Left ventricle myocardium inferior (tissue), 1 donor: ENCODE measurements around the gene ADAMTS3. TPM values are rescaled to one million over a fixed set of nuclear protein-coding genes. Genes with fewer than 3 reads are reported as not detected.

Source experiments
- DNase-seq: peaks from one replicate; pipeline ENCODE4 v3.0.0-alpha.2; 2020
- H3K27ac ChIP-seq: fragments of 200-600 bp; replicated peaks from 2 replicates; pipeline ENCODE4 v1.8.0; 2021
- H3K27me3 ChIP-seq: fragments of 200-600 bp; 2 replicates; pipeline ENCODE4 v1.8.0; 2021; ENCODE audit warnings: low read depth
- H3K36me3 ChIP-seq: fragments of 200-600 bp; 2 replicates; pipeline ENCODE4 v1.8.0; 2021
- H3K4me1 ChIP-seq: fragments of 200-600 bp; 2 replicates; pipeline ENCODE4 v1.8.0; 2021
- H3K4me3 ChIP-seq: fragments of 200-600 bp; 2 replicates; pipeline ENCODE4 v1.8.0; 2021; ENCODE audit warnings: mild to moderate bottlenecking, moderate library complexity
- H3K9me3 ChIP-seq: fragments of 200-600 bp; replicated peaks from 2 replicates; pipeline ENCODE4 v1.8.0; 2021
- CTCF ChIP-seq: fragments of 200-600 bp; IDR thresholded peaks from 2 replicates; pipeline ENCODE4 v1.8.0; 2021; ENCODE audit warnings: antibody characterized with exemption, mild to moderate bottlenecking, borderline replicate concordance
- intact Hi-C: fragments of 100-400 bp; cut with micrococcal nuclease; formaldehyde crosslinking; loops from one replicate; pipeline ENCODE4 v1.11.0; 2022
- total RNA-seq: library from RNA; stranded (reverse); fragmentation: NEBNext Ultra II Directional; extraction: Animal tissue kit (Norgen Biotek cat#: 25700); gene quantifications from one replicate; pipeline ENCODE4 v1.2.1, GENCODE V29; 2021
- donor health status: DM: no; HTN: yes; CAD: no; lungs with severe emphysema.

ADAMTS3 gene
- total RNA-seq, 1 donor from 2014 or later, result 0.60 TPM

DNA sequence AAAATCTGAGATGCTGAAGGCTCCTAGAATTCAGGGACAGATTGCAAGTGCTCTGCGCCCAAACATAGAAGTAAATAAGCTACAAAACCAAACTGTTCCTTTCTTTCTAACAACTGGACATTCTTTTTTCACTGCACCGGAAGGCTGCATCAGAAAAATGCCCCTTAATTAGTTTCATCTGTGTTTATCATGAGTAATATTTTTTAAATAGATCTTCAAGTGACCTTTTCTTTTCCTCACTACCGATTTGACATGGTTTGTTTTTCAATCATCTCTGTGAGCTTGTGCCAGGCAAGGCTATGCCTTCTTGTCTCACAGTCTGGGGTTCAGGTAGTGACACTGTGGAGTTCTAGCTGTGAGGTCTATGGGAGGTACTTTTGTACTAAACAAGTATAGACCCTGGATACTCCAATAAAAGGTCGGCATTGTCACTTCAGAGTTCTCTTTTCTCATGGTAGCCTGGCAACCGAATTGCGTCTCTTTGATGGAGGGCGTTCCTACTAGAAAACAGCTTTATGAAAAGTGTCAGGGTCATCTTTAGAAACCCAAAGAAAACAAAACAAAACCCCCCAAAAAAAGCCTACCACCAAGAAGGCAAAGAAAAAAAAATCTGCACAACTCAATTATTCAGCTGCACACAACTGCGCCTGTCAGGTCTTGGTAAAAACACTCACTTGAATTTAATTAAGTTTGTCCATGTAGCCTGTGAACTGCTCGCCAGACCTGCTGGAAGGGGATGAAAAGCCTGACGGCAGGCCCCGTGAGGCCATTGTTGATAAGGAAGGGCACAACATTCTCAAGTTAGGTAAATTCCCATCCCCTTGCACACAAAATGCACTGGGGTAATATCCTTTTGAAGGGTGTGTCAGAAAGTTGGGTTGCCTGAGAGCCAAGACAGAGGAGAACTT is 22.8 kb upstream of the ADAMTS3 start:
- no peak for TF ChIP-seq CTCF
- H3K27me3 ChIP-seq, result peaks cover 4% of the 10 kb centered on the region
- no peaks in the 10 kb centered on the region for H3K36me3 ChIP-seq
- H3K9me3 ChIP-seq, result no peaks in the 10 kb centered on the region
- no peak overlapping the region for H3K4me3 ChIP-seq
- no peaks in the 10 kb centered on the region for H3K4me1 ChIP-seq
- intact Hi-C loops, result no loop called here
- no peak overlapping the region for H3K27ac ChIP-seq
- DNase-seq, result no peak

DNA sequence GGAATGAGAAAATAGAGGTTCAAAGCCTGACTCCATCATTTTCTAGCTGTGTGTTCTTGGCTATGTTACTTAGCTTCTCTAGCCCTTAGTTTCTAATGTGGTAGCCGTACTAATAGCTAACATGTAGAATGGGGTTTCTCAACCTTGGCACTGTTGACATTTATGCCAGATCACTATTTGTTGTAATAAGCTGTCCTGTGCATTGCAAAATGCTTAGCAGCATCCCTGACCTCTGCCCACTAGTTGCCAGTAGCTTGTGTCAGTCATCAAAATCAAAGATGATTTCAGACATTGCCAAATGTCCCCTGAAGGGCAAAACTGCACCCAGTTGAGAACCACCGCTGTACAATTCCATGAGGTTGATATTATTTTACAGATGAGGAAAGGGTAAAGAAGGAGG is 18.3 kb upstream of the ADAMTS3 start:
- H3K4me1 ChIP-seq, result no peaks in the 10 kb centered on the region
- intact Hi-C loops, result no loop called here
- no peak for TF ChIP-seq CTCF
- no peaks in the 10 kb centered on the region for H3K9me3 ChIP-seq
- H3K27me3 ChIP-seq, result peaks cover 4% of the 10 kb centered on the region
- no peak overlapping the region for H3K27ac ChIP-seq
- DNase-seq, result no peak
- H3K4me3 ChIP-seq, result no peak overlapping the region
- H3K36me3 ChIP-seq, result no peaks in the 10 kb centered on the region

GRCh38 chr4:72582853-72583252 is 13.8 kb upstream of the ADAMTS3 start:
- no peaks in the 10 kb centered on the region for H3K36me3 ChIP-seq
- TF ChIP-seq CTCF, result no peak

DNA sequence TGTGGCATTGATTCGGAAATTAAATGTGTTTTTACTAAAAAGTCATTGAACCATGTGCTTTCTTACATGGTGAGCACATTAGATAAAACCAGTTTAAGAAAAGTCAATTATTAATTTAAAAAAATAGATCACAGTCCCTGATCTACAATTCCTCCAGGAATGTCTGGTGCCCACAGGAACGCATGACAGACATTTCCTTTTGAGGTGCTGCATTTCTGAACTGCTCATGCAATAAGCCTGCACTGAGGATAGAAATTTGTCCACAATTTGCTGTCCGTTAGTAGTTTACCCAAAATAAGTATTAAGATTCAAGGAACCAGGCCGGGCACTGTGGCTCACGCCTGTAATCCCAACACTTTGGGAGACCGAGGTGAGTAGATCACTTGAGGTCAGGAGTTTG is 8.2 kb upstream of the ADAMTS3 start:
- Histone ChIP-seq H3K27ac (no peak overlapping the region), H3K36me3 (no peaks in the 10 kb centered on the region), H3K9me3 (no peaks in the 10 kb centered on the region), H3K4me1 (no peaks in the 10 kb centered on the region), H3K27me3 (no peaks in the 10 kb centered on the region), H3K4me3 (no peak overlapping the region)
- TF ChIP-seq CTCF, result no peak
- intact Hi-C loops, result no loop called here
- DNase-seq, result no peak

More at GRCh38 chr4:72582853-72583252, 13.8 kb upstream of the ADAMTS3 start:
- Histone ChIP-seq H3K4me3 (no peak overlapping the region), H3K4me1 (no peaks in the 10 kb centered on the region), H3K9me3 (no peaks in the 10 kb centered on the region), H3K27ac (no peak overlapping the region), H3K27me3 (no peaks in the 10 kb centered on the region)
- DNase-seq, result no peak
- intact Hi-C loops, result no loop called here

DNA sequence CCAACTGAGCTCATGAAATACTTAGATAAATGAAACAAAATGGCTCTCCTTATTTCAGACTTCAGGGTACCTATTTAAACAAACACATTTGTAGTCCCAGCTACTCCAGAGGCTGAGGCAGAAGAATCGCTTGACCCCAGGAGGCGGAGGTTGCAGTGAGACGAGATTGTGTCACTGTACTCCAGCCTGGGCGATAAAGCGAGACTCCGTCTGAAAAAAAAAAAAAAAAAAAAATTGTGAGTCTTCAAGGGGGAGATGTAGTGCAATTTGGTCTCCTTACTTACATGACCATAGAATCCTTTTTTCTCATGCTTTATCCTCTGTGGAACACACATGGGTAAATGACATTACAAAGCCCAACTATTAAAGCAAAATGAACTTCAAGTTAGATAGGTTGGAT is 2.3 kb upstream of the ADAMTS3 start:
- Histone ChIP-seq H3K9me3 (no peaks in the 10 kb centered on the region), H3K36me3 (no peaks in the 10 kb centered on the region), H3K4me3 (no peak overlapping the region), H3K27me3 (peaks cover 7% of the 10 kb centered on the region), H3K27ac (no peak overlapping the region), H3K4me1 (peaks cover 26% of the 10 kb centered on the region)
- TF ChIP-seq CTCF, result no peak
- no peak for DNase-seq
- intact Hi-C loops, result no loop called here
